Adrenal gland (tissue), 5 donors: ENCODE results near the gene HERC6.

Experiments
- CTCF ChIP-seq, 6 experiments: fragments of 450-650 bp in 4 of 6; fragments of 200-600 bp in 2 of 6; sonication (generic) in 1 of 6; IDR thresholded peaks; 1 replicate in 5 of 6; 2 replicates in 1 of 6; pipeline versions ENCODE4 v1.5.1 to v1.8.0; 2016 to 2021; ENCODE audit warnings: antibody characterized with exemption in 6 of 6, mild to moderate bottlenecking in 2 of 6, moderate library complexity in 1 of 6
- POLR2A ChIP-seq, 2 donors: fragments of 450-650 bp; IDR thresholded peaks; one replicate each; pipeline ENCODE4 v1.6.1; 2017; ENCODE audit warnings: antibody characterized with exemption in 2 of 2, mild to moderate bottlenecking in 2 of 2, moderate library complexity in 1 of 2
- donor health status: DM: no; HTN: no; CAD: no.

GRCh38 chr4:88443486-88443885, 64.8 kb downstream of the HERC6 start:
- TF ChIP-seq CTCF (IDR thresholded peaks at IDR 0.05) (no peak), POLR2A (IDR thresholded peaks at IDR 0.05) (no peak)
